HG02870 (cell line): ENCODE results near the gene SLC22A1.
"Not testable (repeated sequence)": the region's sequence is repeated elsewhere in the genome, so short reads cannot be mapped to it uniquely, and the experiment has no call there.

Experiments used
- ATAC-seq: cut with Tn5 transposase; IDR thresholded peaks from one replicate; pipeline ENCODE4 v1.9.1; 2021; ENCODE audit warnings: mild to moderate bottlenecking, moderate library complexity; ENCODE audit not compliant: unreplicated experiment

SLC22A1 gene

GRCh38 chr6:160137130-160137988 is 15.7 kb downstream of the SLC22A1 start:
- no peak for ATAC-seq

GRCh38 chr6:160137989-160138835 is 16.6 kb downstream of the SLC22A1 start:
- ATAC-seq = peak; percentile 68

- no peak for ATAC-seq
These were observed 17.3 kb downstream of the SLC22A1 start for GRCh38 chr6:160138839-160139419.

GRCh38 chr6:160139420-160139851 is 17.8 kb downstream of the SLC22A1 start:
- no peak for ATAC-seq

- not testable (repeated sequence) for ATAC-seq
These were observed 18.9 kb downstream of the SLC22A1 start for GRCh38 chr6:160140493-160140892.

- no peak for ATAC-seq
These were observed 19.5 kb downstream of the SLC22A1 start for GRCh38 chr6:160141001-160141726.

- ATAC-seq = no peak
These were observed 20.6 kb downstream of the SLC22A1 start for GRCh38 chr6:160142115-160142715.

GRCh38 chr6:160146454-160147145 is 25.0 kb downstream of the SLC22A1 start:
- no peak for ATAC-seq

GRCh38 chr6:160147146-160147536 is 25.5 kb downstream of the SLC22A1 start:
- ATAC-seq = no peak

- no peak for ATAC-seq
These were observed 32.9 kb downstream of the SLC22A1 start for GRCh38 chr6:160154471-160154870.

- no peak for ATAC-seq
These were observed 35.2 kb downstream of the SLC22A1 start for GRCh38 chr6:160156842-160157241.

GRCh38 chr6:160160450-160160849 is 38.8 kb downstream of the SLC22A1 start:
- no peak for ATAC-seq

GRCh38 chr6:160160929-160161646 is 39.5 kb downstream of the SLC22A1 start:
- no peak for ATAC-seq

GRCh38 chr6:160161647-160161986 is 40.0 kb downstream of the SLC22A1 start:
- ATAC-seq = no peak

GRCh38 chr6:160162030-160162566 is 40.5 kb downstream of the SLC22A1 start:
- no peak for ATAC-seq

- no peak for ATAC-seq
These were observed 41.8 kb downstream of the SLC22A1 start for GRCh38 chr6:160163425-160163824.

- ATAC-seq = no peak
These were observed 42.3 kb downstream of the SLC22A1 start for GRCh38 chr6:160163912-160164311.

- ATAC-seq = not testable (repeated sequence)
These were observed 44.3 kb downstream of the SLC22A1 start for GRCh38 chr6:160165928-160166327.
